OCI-LY1 (cell line): ENCODE measurements around the gene MAP1LC3A.

ENCODE experiments used
- EZH2 ChIP-seq: fragments of 200-600 bp; sonication (generic), shearing (Covaris generic); IDR thresholded peaks from 2 replicates; pipeline ENCODE4 v1.8.0; 2017; ENCODE audit warnings: borderline replicate concordance, mixed run types, mild to moderate bottlenecking, antibody characterized with exemption, low read length, moderate library complexity, mixed read lengths
- TF ChIP-seq, protein P1 (sequence below): fragments of 200-600 bp; sonication (generic), shearing (Covaris generic); IDR thresholded peaks from 2 replicates; pipeline ENCODE4 v1.5.1; 2017; ENCODE audit warnings: mild to moderate bottlenecking, antibody characterized with exemption, low read length, moderate library complexity, mixed read lengths

DNA sequence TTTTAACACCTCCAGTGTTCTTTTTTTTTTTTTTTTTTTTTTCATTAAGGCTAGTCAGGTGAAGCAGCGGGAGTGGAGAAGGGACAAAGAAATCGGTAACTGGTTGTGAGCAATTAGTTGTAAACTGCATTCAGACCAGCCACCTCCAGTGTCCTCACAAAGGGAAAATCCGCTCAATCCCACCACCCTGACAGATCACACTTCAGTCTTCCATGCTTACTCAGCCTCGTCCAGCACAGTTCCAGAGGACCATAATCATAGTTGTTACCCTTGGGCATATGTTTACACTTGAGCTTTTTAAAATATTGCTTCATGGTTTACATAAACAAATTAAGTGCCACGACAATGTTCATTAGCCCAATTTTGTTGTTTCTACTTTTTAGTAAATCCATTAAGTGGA is 32.1 kb upstream of the MAP1LC3A start:
- TF ChIP-seq, protein P1, sequence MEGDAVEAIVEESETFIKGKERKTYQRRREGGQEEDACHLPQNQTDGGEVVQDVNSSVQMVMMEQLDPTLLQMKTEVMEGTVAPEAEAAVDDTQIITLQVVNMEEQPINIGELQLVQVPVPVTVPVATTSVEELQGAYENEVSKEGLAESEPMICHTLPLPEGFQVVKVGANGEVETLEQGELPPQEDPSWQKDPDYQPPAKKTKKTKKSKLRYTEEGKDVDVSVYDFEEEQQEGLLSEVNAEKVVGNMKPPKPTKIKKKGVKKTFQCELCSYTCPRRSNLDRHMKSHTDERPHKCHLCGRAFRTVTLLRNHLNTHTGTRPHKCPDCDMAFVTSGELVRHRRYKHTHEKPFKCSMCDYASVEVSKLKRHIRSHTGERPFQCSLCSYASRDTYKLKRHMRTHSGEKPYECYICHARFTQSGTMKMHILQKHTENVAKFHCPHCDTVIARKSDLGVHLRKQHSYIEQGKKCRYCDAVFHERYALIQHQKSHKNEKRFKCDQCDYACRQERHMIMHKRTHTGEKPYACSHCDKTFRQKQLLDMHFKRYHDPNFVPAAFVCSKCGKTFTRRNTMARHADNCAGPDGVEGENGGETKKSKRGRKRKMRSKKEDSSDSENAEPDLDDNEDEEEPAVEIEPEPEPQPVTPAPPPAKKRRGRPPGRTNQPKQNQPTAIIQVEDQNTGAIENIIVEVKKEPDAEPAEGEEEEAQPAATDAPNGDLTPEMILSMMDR = no peak
- no peak for TF ChIP-seq EZH2
